Measurements from ENCODE around the gene MMP23B. TPM values are rescaled to one million over a fixed set of nuclear protein-coding genes. Genes with fewer than 3 reads are reported as not detected.

The MMP23B gene
- total RNA-seq, 2 experiments from 2014 or later: 0.79 to 1.2 TPM

DNA sequence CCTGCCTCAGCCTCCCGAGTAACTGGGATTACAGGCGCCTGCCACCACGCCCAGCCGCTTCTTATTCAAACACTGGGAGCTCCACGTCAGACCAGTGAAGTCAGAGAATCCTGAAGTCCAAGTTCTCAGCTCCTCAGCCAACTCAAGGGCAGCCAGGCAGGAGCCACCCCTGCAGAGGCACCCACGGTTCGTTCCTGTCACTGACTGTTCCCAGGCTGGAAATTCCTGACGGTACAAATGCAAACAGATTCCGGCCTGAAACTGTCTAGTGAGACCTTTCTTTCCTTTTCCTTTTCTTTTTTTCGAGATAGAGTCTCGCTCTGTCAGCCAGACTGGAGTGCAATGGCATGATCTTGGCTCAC, 48.9 kb downstream of the MMP23B start:
- Mint-ChIP-seq H3K27me3 (no peaks in the 10 kb centered on the region), H3K9me3 (ENCODE audit: low read depth) (no peaks in the 10 kb centered on the region), H3K4me3 (no peak overlapping the region), H3K27ac (no peak overlapping the region), H3K4me1 (peaks cover 23% of the 10 kb centered on the region), H3K36me3 (peaks cover 2% of the 10 kb centered on the region)
- CTCF ChIA-PET: interaction anchor here (1.3 kb wide), 1 partner anchor 15 kb away, joined by 3 read pairs; no protein-coding TSS in a partner anchor
- ATAC-seq (no peak), DNase-seq (no peak)

DNA sequence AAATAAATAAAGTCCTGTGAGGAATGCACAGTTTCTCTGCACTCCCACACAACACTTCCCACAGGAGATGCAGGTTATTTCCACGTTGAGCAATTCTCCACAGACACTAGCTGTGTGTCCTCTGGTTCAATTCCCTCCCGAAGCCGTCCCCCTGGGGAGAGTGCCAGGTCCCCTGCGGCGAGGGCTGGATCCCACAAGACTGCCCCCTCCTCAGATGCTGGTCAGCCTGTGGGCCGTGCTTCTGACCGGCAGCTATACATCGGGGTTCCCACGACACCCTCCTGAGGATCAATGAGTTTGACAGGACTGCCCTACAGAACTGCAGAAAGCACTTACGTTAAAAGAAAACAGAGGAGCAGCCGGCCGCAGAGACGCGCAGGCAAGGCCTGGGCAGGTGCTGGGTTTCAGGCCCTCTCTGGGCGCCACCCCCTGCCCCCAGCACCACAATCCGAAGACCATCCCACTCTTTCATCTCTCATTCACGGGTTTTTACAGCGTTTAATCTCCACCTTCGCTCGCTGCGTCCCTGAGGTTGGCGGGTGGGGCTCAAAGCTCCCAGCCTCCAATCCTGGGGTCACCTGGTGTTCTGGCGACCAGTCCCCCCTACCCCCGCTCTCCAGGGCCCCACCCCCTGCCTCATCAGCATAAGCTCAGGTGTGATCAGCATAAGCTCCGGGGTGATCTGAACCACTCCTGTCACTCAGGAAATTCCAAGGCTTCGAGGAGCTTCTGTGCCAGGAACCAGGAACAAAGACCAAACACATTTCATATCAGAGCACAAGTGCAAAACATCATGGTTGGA, 51.3 kb downstream of the MMP23B start:
- Mint-ChIP-seq H3K9me3 (ENCODE audit: low read depth) (no peaks in the 10 kb centered on the region), H3K27me3 (no peaks in the 10 kb centered on the region), H3K36me3 (peaks cover 6% of the 10 kb centered on the region), H3K4me3 (no peak overlapping the region), H3K27ac (no peak overlapping the region), H3K4me1 (peaks cover 19% of the 10 kb centered on the region)
- DNase-seq (no peak), ATAC-seq (no peak)
- CTCF ChIA-PET: no interaction called here

Other genes starting within 250 kb of the MMP23B start
- 100 to 1,000 TPM; 120 to 124 TPM for gene CCNL2, start 232.8 kb upstream of the MMP23B start, total RNA-seq
- 100 to 1,000 TPM in 1 of 2 experiments, 10 to 100 TPM in 1; 95.2 to 130 TPM for gene MRPL20, start 224.9 kb upstream of the MMP23B start, total RNA-seq
- gene ANKRD65, start 210.9 kb upstream of the MMP23B start, total RNA-seq: not detected
- under 1 TPM; 0.20 to 0.28 TPM for gene VWA1, start 196.5 kb upstream of the MMP23B start, total RNA-seq
- gene ATAD3C, start 182.5 kb upstream of the MMP23B start, total RNA-seq: under 1 TPM; 0.38 to 0.87 TPM
- 10 to 100 TPM; 46.5 to 63.3 TPM for gene ATAD3B, start 160.4 kb upstream of the MMP23B start, total RNA-seq
- 10 to 100 TPM; 45.1 to 58.9 TPM for gene ATAD3A, start 120.0 kb upstream of the MMP23B start, total RNA-seq
- gene TMEM240, start 91.5 kb upstream of the MMP23B start, total RNA-seq: under 1 TPM; 0.38 to 0.61 TPM
- 100 to 1,000 TPM; 114 to 132 TPM for gene SSU72, start 57.3 kb upstream of the MMP23B start, total RNA-seq
- gene FNDC10, start 32.0 kb upstream of the MMP23B start, total RNA-seq: 1 to 10 TPM; 3.1 to 4.4 TPM
- gene MIB2, start 16.7 kb upstream of the MMP23B start, total RNA-seq: 10 to 100 TPM; 40.0 to 48.3 TPM
- gene CDK11B, start 26.8 kb downstream of the MMP23B start, total RNA-seq: 10 to 100 TPM; 40.5 to 45.9 TPM
- gene SLC35E2B, start 60.6 kb downstream of the MMP23B start, total RNA-seq: 10 to 100 TPM; 46.2 to 50.9 TPM
- 100 to 1,000 TPM in 1 of 2 experiments, 10 to 100 TPM in 1; 80.5 to 100 TPM for gene CDK11A, start 92.2 kb downstream of the MMP23B start, total RNA-seq
- 100 to 1,000 TPM in 1 of 2 experiments, 10 to 100 TPM in 1; 97.9 to 100 TPM for gene NADK, start 146.3 kb downstream of the MMP23B start, total RNA-seq

All from activated CD8-positive, alpha-beta memory T cell treated with anti-CD3 and anti-CD28 coated beads, Interleukin-2, amount 10 ng/mL, durations not matched to agents 7 days and 5 days (primary cell).